ENCODE data around the gene TSPAN9. TPM values are rescaled to one million over a fixed set of nuclear protein-coding genes. Genes with fewer than 3 reads are reported as not detected.

TSPAN9 gene
- polyA plus RNA-seq, 3 donors, result 92.7 to 102 (median 95.0) TPM

- no peak for DNase-seq (ENCODE audit: low read depth in 3 of 3, low spot score in 2 of 3)
Observed at GRCh38 chr12:3282384-3282670, 205.1 kb downstream of the TSPAN9 start.

- no peak for DNase-seq (ENCODE audit: low read depth in 3 of 3, low spot score in 2 of 3)
Observed at GRCh38 chr12:3283137-3283680, 206.0 kb downstream of the TSPAN9 start.

- no peak for DNase-seq (ENCODE audit: low read depth in 3 of 3, low spot score in 2 of 3)
Observed at GRCh38 chr12:3284405-3284804, 207.2 kb downstream of the TSPAN9 start.

GRCh38 chr12:3285570-3285969 lies 208.4 kb downstream of the TSPAN9 start:
- no peak for DNase-seq (ENCODE audit: low read depth in 3 of 3, low spot score in 2 of 3)

- no peak for DNase-seq (ENCODE audit: low read depth in 3 of 3, low spot score in 2 of 3)
Observed at GRCh38 chr12:3288690-3289089, 211.5 kb downstream of the TSPAN9 start.

GRCh38 chr12:3289702-3290101 lies 212.5 kb downstream of the TSPAN9 start:
- DNase-seq (ENCODE audit: low read depth in 3 of 3, low spot score in 2 of 3), result no peak

- no peak for DNase-seq (ENCODE audit: low read depth in 3 of 3, low spot score in 2 of 3)
Observed at GRCh38 chr12:3291939-3292338, 214.8 kb downstream of the TSPAN9 start.

GRCh38 chr12:3292677-3293412 lies 215.7 kb downstream of the TSPAN9 start:
- no peak for DNase-seq (ENCODE audit: low read depth in 3 of 3, low spot score in 2 of 3)

GRCh38 chr12:3293446-3294161 lies 216.4 kb downstream of the TSPAN9 start:
- no peak for DNase-seq (ENCODE audit: low read depth in 3 of 3, low spot score in 2 of 3)

GRCh38 chr12:3294481-3294911 lies 217.3 kb downstream of the TSPAN9 start:
- no peak for DNase-seq (ENCODE audit: low read depth in 3 of 3, low spot score in 2 of 3)

- DNase-seq (ENCODE audit: low read depth in 3 of 3, low spot score in 2 of 3), result no peak
Observed at GRCh38 chr12:3295225-3295624, 218.0 kb downstream of the TSPAN9 start.

- no peak for DNase-seq (ENCODE audit: low read depth in 3 of 3, low spot score in 2 of 3)
Observed at GRCh38 chr12:3295646-3296408, 218.6 kb downstream of the TSPAN9 start.

- DNase-seq (ENCODE audit: low read depth in 3 of 3, low spot score in 2 of 3), result no peak
Observed at GRCh38 chr12:3296409-3296701, 219.2 kb downstream of the TSPAN9 start.

GRCh38 chr12:3298603-3299002 lies 221.4 kb downstream of the TSPAN9 start:
- DNase-seq (ENCODE audit: low read depth in 3 of 3, low spot score in 2 of 3), result no peak

GRCh38 chr12:3299929-3300832 lies 223.0 kb downstream of the TSPAN9 start:
- no peak for DNase-seq (ENCODE audit: low read depth in 3 of 3, low spot score in 2 of 3)

- DNase-seq (ENCODE audit: low read depth in 3 of 3, low spot score in 2 of 3), result no peak
Observed at GRCh38 chr12:3300833-3301401, 223.7 kb downstream of the TSPAN9 start.

- DNase-seq (ENCODE audit: low read depth in 3 of 3, low spot score in 2 of 3), result no peak
Observed at GRCh38 chr12:3302401-3303041, 225.3 kb downstream of the TSPAN9 start.

GRCh38 chr12:3303410-3304136 lies 226.4 kb downstream of the TSPAN9 start:
- no peak for DNase-seq (ENCODE audit: low read depth in 3 of 3, low spot score in 2 of 3)

Data from right renal cortex interstitium (tissue), 3 donors.